Lower lobe of right lung (tissue), 2 donors: ENCODE measurements around the gene KIAA0513. TPM values are rescaled to one million over a fixed set of nuclear protein-coding genes. Genes with fewer than 3 reads are reported as not detected.

ENCODE experiments used
- ATAC-seq, 2 donors: fragments of 200-7000 bp; cut with Tn5 transposase; one replicate each; pipeline ENCODE4 v1.9.1; 2020 to 2022; ENCODE audit warnings: mild to moderate bottlenecking in 2 of 2, moderate library complexity in 2 of 2
- DNase-seq: peaks from one replicate; pipeline ENCODE4 v3.0.0-alpha.2; 2020
- H3K27ac ChIP-seq: fragments of 200-600 bp; one replicate; pipeline ENCODE4 v1.8.0; 2022
- H3K27me3 ChIP-seq: fragments of 200-600 bp; one replicate; pipeline ENCODE4 v1.8.0; 2022; ENCODE audit warnings: low read depth
- H3K36me3 ChIP-seq: fragments of 200-600 bp; one replicate; pipeline ENCODE4 v1.8.0; 2022; ENCODE audit warnings: mild to moderate bottlenecking
- H3K4me1 ChIP-seq: fragments of 200-600 bp; one replicate; pipeline ENCODE4 v1.8.0; 2022
- H3K4me3 ChIP-seq: fragments of 200-600 bp; one replicate; pipeline ENCODE4 v1.8.0; 2022; ENCODE audit warnings: mild to moderate bottlenecking
- H3K9me3 ChIP-seq: fragments of 200-600 bp; one replicate; pipeline ENCODE4 v1.8.0; 2022
- CTCF ChIP-seq: fragments of 200-600 bp; IDR thresholded peaks from one replicate; pipeline ENCODE4 v1.8.0; 2022; ENCODE audit warnings: antibody characterized with exemption, mild to moderate bottlenecking
- intact Hi-C: fragments of 100-400 bp; cut with DNase I; formaldehyde crosslinking; loops from one replicate; pipeline ENCODE4 v1.11.0; 2022
- total RNA-seq: library from RNA; stranded (reverse); fragmentation: NEBNext Ultra II Directional; extraction: Animal tissue kit (Norgen Biotek cat#: 25700); gene quantifications from one replicate; pipeline ENCODE4 v1.2.1, GENCODE V29; 2021
- donor health status: DM: no; HTN: yes; CAD: no; lungs with severe emphysema.

KIAA0513 gene
- total RNA-seq, 1 donor from 2014 or later = 31.1 TPM

DNA sequence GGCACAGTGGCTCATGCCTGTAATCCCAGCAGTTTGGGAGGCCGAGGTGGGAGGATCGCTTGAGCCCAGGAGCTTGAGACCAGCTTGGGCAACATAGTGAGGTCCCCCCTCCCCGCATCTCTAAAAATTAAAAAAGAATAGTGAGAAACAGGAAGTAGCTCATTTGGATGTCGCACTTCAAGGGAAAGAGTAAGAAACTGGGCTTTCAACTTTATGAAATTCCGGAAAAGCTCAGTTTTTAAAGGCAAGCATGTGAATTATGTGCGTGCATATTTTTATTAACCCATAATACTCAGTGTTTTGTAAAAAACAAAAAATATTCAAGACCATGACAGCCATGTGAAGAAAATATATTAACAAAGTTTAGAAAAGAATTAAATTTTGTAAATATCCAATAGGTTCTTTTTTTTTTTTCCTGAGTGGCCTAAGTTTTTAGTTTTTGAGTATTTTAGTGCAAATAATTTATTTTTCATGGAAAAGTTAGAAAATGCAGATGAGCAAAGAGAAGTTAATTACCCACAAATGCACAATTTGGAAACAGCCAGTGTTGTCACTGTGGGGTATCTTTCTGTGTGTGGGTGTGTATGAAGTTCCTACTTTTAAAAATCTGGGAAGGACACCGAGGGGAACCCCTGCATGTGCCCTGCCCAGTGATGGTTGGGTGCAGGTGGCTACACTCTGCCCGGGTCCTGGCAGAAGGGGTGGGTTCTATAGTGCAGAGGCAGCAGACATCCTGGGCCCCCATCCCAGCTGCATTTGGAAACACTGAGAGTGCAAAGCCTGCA, 44.7 kb downstream of the KIAA0513 start:
- ATAC-seq = peak in 1 of 2 donors; percentile 5
- H3K9me3 ChIP-seq = no peaks in the 10 kb centered on the region
- no peak for TF ChIP-seq CTCF

GRCh38 chr16:85072947-85073346, 45.4 kb downstream of the KIAA0513 start:
- no peak for DNase-seq
- Histone ChIP-seq H3K9me3 (no peaks in the 10 kb centered on the region), H3K36me3 (peaks cover 90% of the 10 kb centered on the region)

More for the DNA sequence above, 44.7 kb downstream of the KIAA0513 start:
- Histone ChIP-seq H3K4me3 (no peak overlapping the region), H3K36me3 (peaks cover 90% of the 10 kb centered on the region), H3K27ac (no peak overlapping the region), H3K27me3 (no peaks in the 10 kb centered on the region), H3K4me1 (no peaks in the 10 kb centered on the region)
- DNase-seq = no peak
- intact Hi-C loops = no loop called here

GRCh38 chr16:85074225-85074914, 46.8 kb downstream of the KIAA0513 start:
- no peak overlapping the region for H3K4me3 ChIP-seq
- DNase-seq (no peak), ATAC-seq (no peak)
- intact Hi-C loops = no loop called here
- no peaks in the 10 kb centered on the region for H3K9me3 ChIP-seq
- TF ChIP-seq CTCF = no peak
- H3K36me3 ChIP-seq = peaks cover 90% of the 10 kb centered on the region
- H3K27ac ChIP-seq = no peak overlapping the region
- no peaks in the 10 kb centered on the region for H3K4me1 ChIP-seq
- no peaks in the 10 kb centered on the region for H3K27me3 ChIP-seq

More at GRCh38 chr16:85072947-85073346, 45.4 kb downstream of the KIAA0513 start:
- Histone ChIP-seq H3K4me3 (no peak overlapping the region), H3K27ac (no peak overlapping the region), H3K27me3 (no peaks in the 10 kb centered on the region), H3K4me1 (no peaks in the 10 kb centered on the region)
- TF ChIP-seq CTCF = no peak
- intact Hi-C loops = no loop called here
- ATAC-seq = peak; percentile 56 to 60

- H3K27ac ChIP-seq = no peak overlapping the region
- no peak for ATAC-seq
- no peaks in the 10 kb centered on the region for H3K27me3 ChIP-seq
- intact Hi-C loops = no loop called here
- H3K36me3 ChIP-seq = peaks cover 86% of the 10 kb centered on the region
- H3K9me3 ChIP-seq = no peaks in the 10 kb centered on the region
- DNase-seq = no peak
- H3K4me1 ChIP-seq = no peaks in the 10 kb centered on the region
- no peak for TF ChIP-seq CTCF
- no peak overlapping the region for H3K4me3 ChIP-seq
Observed at GRCh38 chr16:85075236-85075924, 47.8 kb downstream of the KIAA0513 start.

DNA sequence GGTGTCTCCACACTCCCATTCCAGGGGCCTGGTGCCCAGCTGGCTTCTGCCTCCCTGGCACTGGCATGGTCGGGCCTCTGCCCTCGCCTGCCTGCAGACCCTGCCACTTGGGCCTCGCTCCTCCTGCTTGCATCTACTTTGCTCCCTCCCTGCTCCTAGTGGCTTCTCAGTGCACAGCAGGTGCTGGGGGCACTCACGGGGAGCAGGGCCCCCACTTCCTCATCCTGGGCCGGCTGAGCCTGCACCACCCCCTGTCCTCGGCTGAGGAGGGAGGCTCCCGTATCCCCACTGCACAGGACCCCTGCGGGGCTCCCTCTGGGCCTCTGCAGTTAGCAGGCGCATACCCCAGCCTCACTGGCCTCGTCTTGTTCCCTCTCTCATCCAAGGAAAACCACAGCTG, 49.4 kb downstream of the KIAA0513 start:
- ATAC-seq (no peak), DNase-seq (no peak)
- H3K4me3 ChIP-seq = no peak overlapping the region
- no peaks in the 10 kb centered on the region for H3K27me3 ChIP-seq
- H3K27ac ChIP-seq = no peak overlapping the region
- intact Hi-C loops = no loop called here
- peaks cover 82% of the 10 kb centered on the region for H3K36me3 ChIP-seq
- no peak for TF ChIP-seq CTCF
- H3K4me1 ChIP-seq = peaks cover under 1% of the 10 kb centered on the region
- no peaks in the 10 kb centered on the region for H3K9me3 ChIP-seq
